ENCODE results near the gene TNFRSF9. TPM values are rescaled to one million over a fixed set of nuclear protein-coding genes. Genes with fewer than 3 reads are reported as not detected.
A peak's percentile ranks its signal among the peaks of the same experiment; 100 is the strongest.
"Not testable (repeated sequence)": the region's sequence is repeated elsewhere in the genome, so short reads cannot be mapped to it uniquely, and the experiment has no call there.

Gene TNFRSF9
- total and polyA plus RNA-seq, 9 of the 15 experiments (the other 6 are each of a cell fraction or from before 2014, with no cell fraction given), result 0.04 to 0.29 (median 0.08) TPM; not detected in 1

GRCh38 chr1:7919880-7920279 lies 20.8 kb downstream of the TNFRSF9 start:
- in situ Hi-C loops (cut with MboI) (no loop called here), intact Hi-C loops (cut with micrococcal nuclease) (no loop called here)
- H3K9me3 ChIP-seq (replicated peaks; ENCODE audit: control insufficient read depth, insufficient read depth, low read depth, low read length), result no peaks in the 10 kb centered on the region
- H3K4me3 ChIP-seq, result no peak overlapping the region
- H3K4me2 ChIP-seq (ENCODE audit: insufficient read depth, low read length), result no peak overlapping the region
- ATAC-seq (no peak), FAIRE-seq (peak; percentile 51), DNase-seq (ENCODE audit: extremely low read depth in 1 of 4, low spot score in 3 of 4) (no peak)
- no peaks in the 10 kb centered on the region for H3K4me1 ChIP-seq (replicated peaks in 1 of 2; ENCODE audit: control insufficient read depth in 2 of 2, insufficient read depth in 2 of 2, low read length in 2 of 2)
- no peak overlapping the region for H3K9ac ChIP-seq (ENCODE audit: insufficient read depth in 1 of 2, low read depth in 2 of 2, low read length in 2 of 2)
- ChIA-PET POLR2A (interaction anchor here (0.5 to 1.3 kb wide), 3 partner anchors 79 to 255 kb away, joined by 3 read pairs; no protein-coding TSS in a partner anchor), CTCF (ENCODE audit: low intra/inter-chr PET ratio) (no interaction called here)
- BruUV-seq (replicated peaks), result no TSS peak
- no peak overlapping the region for H2AFZ ChIP-seq (ENCODE audit: low read depth, low read length)
- no peaks in the 10 kb centered on the region for H3K36me3 ChIP-seq (ENCODE audit: control insufficient read depth, insufficient read depth, low read length)
- 5% methylated on average over 5 of the region's 5 CpGs for WGBS (ENCODE audit: insufficient coverage, low coverage, missing lambda C conversion rate)
- H3K79me2 ChIP-seq (ENCODE audit: control insufficient read depth, insufficient read depth, low read length), result no peaks in the 10 kb centered on the region
- no peak for TF ChIP-seq ZBTB2 (IDR thresholded peaks at IDR 0.05)
- no peak for TF ChIP-seq NCOA1 (IDR thresholded peaks at IDR 0.05; ENCODE audit: low read depth)
- no peak for TF ChIP-seq ETV6 (IDR thresholded peaks at IDR 0.05; ENCODE audit: borderline replicate concordance in 1 of 2, low read depth in 2 of 2, low read length in 1 of 2)
- no peak for TF ChIP-seq ETV6 (CRISPR knock-in tag; IDR thresholded peaks at IDR 0.05; ENCODE audit: borderline replicate concordance)
- TF ChIP-seq ETV5 (CRISPR knock-in tag; IDR thresholded peaks at IDR 0.05; ENCODE audit: low read depth), result no peak
- no peak for TF ChIP-seq POLR2G (IDR thresholded peaks at IDR 0.05; ENCODE audit: low read depth, low read length)
- TF ChIP-seq THRA (IDR thresholded peaks at IDR 0.05), result no peak
- no peak for TF ChIP-seq NKRF (IDR thresholded peaks at IDR 0.05; ENCODE audit: borderline replicate concordance)
- H3K27me3 ChIP-seq (ENCODE audit: control insufficient read depth in 2 of 2, insufficient read depth in 2 of 2, low read length in 2 of 2), result peaks cover 23 to 27% of the 10 kb centered on the region in 2 experiments; a peak in 4 of 5 replicates
- no peaks in the 10 kb centered on the region for H3K9me1 ChIP-seq (ENCODE audit: control insufficient read depth, insufficient read depth, low read length)
- H4K20me1 ChIP-seq (replicated peaks; ENCODE audit: control insufficient read depth, insufficient read depth, low read length), result no peaks in the 10 kb centered on the region
- no peak overlapping the region for H3K27ac ChIP-seq (ENCODE audit: extremely low read depth, low read depth, low read length)

GRCh38 chr1:7917971-7918370 lies 22.7 kb downstream of the TNFRSF9 start:
- H2AFZ ChIP-seq (ENCODE audit: low read depth, low read length); in situ Hi-C loops (cut with MboI); H3K9me3 ChIP-seq (replicated peaks; ENCODE audit: control insufficient read depth, insufficient read depth, low read depth, low read length); FAIRE-seq; H3K27ac ChIP-seq (ENCODE audit: extremely low read depth, low read depth, low read length); H3K4me3 ChIP-seq; H3K36me3 ChIP-seq (ENCODE audit: control insufficient read depth, insufficient read depth, low read length); H3K4me1 ChIP-seq (replicated peaks in 1 of 2; ENCODE audit: control insufficient read depth in 2 of 2, insufficient read depth in 2 of 2, low read length in 2 of 2); intact Hi-C loops (cut with micrococcal nuclease); H3K9ac ChIP-seq (ENCODE audit: insufficient read depth in 1 of 2, low read depth in 2 of 2, low read length in 2 of 2); DNase-seq (ENCODE audit: extremely low read depth in 1 of 4, low spot score in 3 of 4); BruUV-seq (replicated peaks); H3K9me1 ChIP-seq (ENCODE audit: control insufficient read depth, insufficient read depth, low read length); H3K4me2 ChIP-seq (ENCODE audit: insufficient read depth, low read length); CTCF ChIA-PET (ENCODE audit: low intra/inter-chr PET ratio); ATAC-seq; H4K20me1 ChIP-seq (replicated peaks; ENCODE audit: control insufficient read depth, insufficient read depth, low read length); H3K79me2 ChIP-seq (ENCODE audit: control insufficient read depth, insufficient read depth, low read length): not testable (repeated sequence)
- H3K27me3 ChIP-seq (ENCODE audit: control insufficient read depth in 2 of 2, insufficient read depth in 2 of 2, low read length in 2 of 2), result peaks cover 21% of the 10 kb centered on the region in 2 experiments; a peak in 4 of 5 replicates
- POLR2A ChIA-PET, result interaction anchor here (1.0 kb wide), 1 partner anchor 13 kb away, joined by 3 read pairs; no protein-coding TSS in a partner anchor
- WGBS (ENCODE audit: insufficient coverage, low coverage, missing lambda C conversion rate), result 0% methylated on average over 5 of the region's 5 CpGs

All from K562 (cell line).